Measurements from ENCODE around the gene CCDC148.
"Not testable (repeated sequence)": the region's sequence is repeated elsewhere in the genome, so short reads cannot be mapped to it uniquely, and the experiment has no call there.

CCDC148 gene

GRCh38 chr2:158357122-158357521, 99.4 kb downstream of the CCDC148 start:
- no peak for DNase-seq (ENCODE audit: low spot score)

- DNase-seq (ENCODE audit: low spot score) = not testable (repeated sequence)
Observed at GRCh38 chr2:158351466-158351816, 105.1 kb downstream of the CCDC148 start.

GRCh38 chr2:158350751-158351465, 105.6 kb downstream of the CCDC148 start:
- DNase-seq (ENCODE audit: low spot score) = not testable (repeated sequence)

- no peak for DNase-seq (ENCODE audit: low spot score)
Observed at GRCh38 chr2:158346032-158346431, 110.5 kb downstream of the CCDC148 start.

GRCh38 chr2:158339513-158339912, 117.0 kb downstream of the CCDC148 start:
- DNase-seq (ENCODE audit: low spot score) = no peak

- DNase-seq (ENCODE audit: low spot score) = no peak
Observed at GRCh38 chr2:158337018-158337417, 119.5 kb downstream of the CCDC148 start.

GRCh38 chr2:158331799-158332198, 124.8 kb downstream of the CCDC148 start:
- not testable (repeated sequence) for DNase-seq (ENCODE audit: low spot score)

- no peak for DNase-seq (ENCODE audit: low spot score)
Observed at GRCh38 chr2:158325782-158326340, 130.7 kb downstream of the CCDC148 start.

GRCh38 chr2:158325031-158325781, 131.3 kb downstream of the CCDC148 start:
- DNase-seq (ENCODE audit: low spot score) = no peak

GRCh38 chr2:158323381-158323780, 133.2 kb downstream of the CCDC148 start:
- no peak for DNase-seq (ENCODE audit: low spot score)

GRCh38 chr2:158321264-158321663, 135.3 kb downstream of the CCDC148 start:
- DNase-seq (ENCODE audit: low spot score) = no peak

- DNase-seq (ENCODE audit: low spot score) = no peak
Observed at GRCh38 chr2:158319269-158319668, 137.3 kb downstream of the CCDC148 start.

GRCh38 chr2:158317642-158318041, 138.9 kb downstream of the CCDC148 start:
- no peak for DNase-seq (ENCODE audit: low spot score)

- DNase-seq (ENCODE audit: low spot score) = no peak
Observed at GRCh38 chr2:158315803-158316414, 140.6 kb downstream of the CCDC148 start.

GRCh38 chr2:158315000-158315399, 141.6 kb downstream of the CCDC148 start:
- no peak for DNase-seq (ENCODE audit: low spot score)

GRCh38 chr2:158313734-158314133, 142.8 kb downstream of the CCDC148 start:
- no peak for DNase-seq (ENCODE audit: low spot score)

- DNase-seq (ENCODE audit: low spot score) = no peak
Observed at GRCh38 chr2:158312981-158313380, 143.6 kb downstream of the CCDC148 start.

- not testable (repeated sequence) for DNase-seq (ENCODE audit: low spot score)
Observed at GRCh38 chr2:158310407-158310806, 146.1 kb downstream of the CCDC148 start.

GRCh38 chr2:158305501-158305900, 151.1 kb downstream of the CCDC148 start:
- no peak for DNase-seq (ENCODE audit: low spot score)

- no peak for DNase-seq (ENCODE audit: low spot score)
Observed at GRCh38 chr2:158300394-158300793, 156.2 kb downstream of the CCDC148 start.

- DNase-seq (ENCODE audit: low spot score) = no peak
Observed at GRCh38 chr2:158297606-158298005, 158.9 kb downstream of the CCDC148 start.

GRCh38 chr2:158297120-158297519, 159.4 kb downstream of the CCDC148 start:
- DNase-seq (ENCODE audit: low spot score) = no peak

- DNase-seq (ENCODE audit: low spot score) = no peak
Observed at GRCh38 chr2:158293722-158294121, 162.8 kb downstream of the CCDC148 start.

Data from hematopoietic multipotent progenitor cell treated with erythropoietin and hydrocortisone succinate and interleukin-3 and kit ligand, for 17 days (in vitro differentiated cells).